ENCODE data around the gene CBLL1.

GRCh38 chr7:107809179-107809578 is 65.2 kb downstream of the CBLL1 start:
- TF ChIP-seq, protein P1, sequence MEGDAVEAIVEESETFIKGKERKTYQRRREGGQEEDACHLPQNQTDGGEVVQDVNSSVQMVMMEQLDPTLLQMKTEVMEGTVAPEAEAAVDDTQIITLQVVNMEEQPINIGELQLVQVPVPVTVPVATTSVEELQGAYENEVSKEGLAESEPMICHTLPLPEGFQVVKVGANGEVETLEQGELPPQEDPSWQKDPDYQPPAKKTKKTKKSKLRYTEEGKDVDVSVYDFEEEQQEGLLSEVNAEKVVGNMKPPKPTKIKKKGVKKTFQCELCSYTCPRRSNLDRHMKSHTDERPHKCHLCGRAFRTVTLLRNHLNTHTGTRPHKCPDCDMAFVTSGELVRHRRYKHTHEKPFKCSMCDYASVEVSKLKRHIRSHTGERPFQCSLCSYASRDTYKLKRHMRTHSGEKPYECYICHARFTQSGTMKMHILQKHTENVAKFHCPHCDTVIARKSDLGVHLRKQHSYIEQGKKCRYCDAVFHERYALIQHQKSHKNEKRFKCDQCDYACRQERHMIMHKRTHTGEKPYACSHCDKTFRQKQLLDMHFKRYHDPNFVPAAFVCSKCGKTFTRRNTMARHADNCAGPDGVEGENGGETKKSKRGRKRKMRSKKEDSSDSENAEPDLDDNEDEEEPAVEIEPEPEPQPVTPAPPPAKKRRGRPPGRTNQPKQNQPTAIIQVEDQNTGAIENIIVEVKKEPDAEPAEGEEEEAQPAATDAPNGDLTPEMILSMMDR (IDR thresholded peaks at IDR 0.05), result no peak
- TF ChIP-seq, protein P2, sequence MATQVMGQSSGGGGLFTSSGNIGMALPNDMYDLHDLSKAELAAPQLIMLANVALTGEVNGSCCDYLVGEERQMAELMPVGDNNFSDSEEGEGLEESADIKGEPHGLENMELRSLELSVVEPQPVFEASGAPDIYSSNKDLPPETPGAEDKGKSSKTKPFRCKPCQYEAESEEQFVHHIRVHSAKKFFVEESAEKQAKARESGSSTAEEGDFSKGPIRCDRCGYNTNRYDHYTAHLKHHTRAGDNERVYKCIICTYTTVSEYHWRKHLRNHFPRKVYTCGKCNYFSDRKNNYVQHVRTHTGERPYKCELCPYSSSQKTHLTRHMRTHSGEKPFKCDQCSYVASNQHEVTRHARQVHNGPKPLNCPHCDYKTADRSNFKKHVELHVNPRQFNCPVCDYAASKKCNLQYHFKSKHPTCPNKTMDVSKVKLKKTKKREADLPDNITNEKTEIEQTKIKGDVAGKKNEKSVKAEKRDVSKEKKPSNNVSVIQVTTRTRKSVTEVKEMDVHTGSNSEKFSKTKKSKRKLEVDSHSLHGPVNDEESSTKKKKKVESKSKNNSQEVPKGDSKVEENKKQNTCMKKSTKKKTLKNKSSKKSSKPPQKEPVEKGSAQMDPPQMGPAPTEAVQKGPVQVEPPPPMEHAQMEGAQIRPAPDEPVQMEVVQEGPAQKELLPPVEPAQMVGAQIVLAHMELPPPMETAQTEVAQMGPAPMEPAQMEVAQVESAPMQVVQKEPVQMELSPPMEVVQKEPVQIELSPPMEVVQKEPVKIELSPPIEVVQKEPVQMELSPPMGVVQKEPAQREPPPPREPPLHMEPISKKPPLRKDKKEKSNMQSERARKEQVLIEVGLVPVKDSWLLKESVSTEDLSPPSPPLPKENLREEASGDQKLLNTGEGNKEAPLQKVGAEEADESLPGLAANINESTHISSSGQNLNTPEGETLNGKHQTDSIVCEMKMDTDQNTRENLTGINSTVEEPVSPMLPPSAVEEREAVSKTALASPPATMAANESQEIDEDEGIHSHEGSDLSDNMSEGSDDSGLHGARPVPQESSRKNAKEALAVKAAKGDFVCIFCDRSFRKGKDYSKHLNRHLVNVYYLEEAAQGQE (IDR thresholded peaks at IDR 0.05), result no peak
- TF ChIP-seq PHF8 (IDR thresholded peaks at IDR 0.05; ENCODE audit: borderline replicate concordance, low read depth) (no peak), SREBF2 (IDR thresholded peaks at IDR 0.05) (no peak)
